Measurements from ENCODE around the gene BACH1. TPM values are rescaled to one million over a fixed set of nuclear protein-coding genes. Genes with fewer than 3 reads are reported as not detected.

The BACH1 gene
- total and polyA plus RNA-seq, 2 of the 8 experiments (the other 6 are each of a cell fraction or from before 2014, with no cell fraction given), result 6.9 to 50.7 TPM

GRCh38 chr21:29271927-29272333 lies 26.8 kb upstream of the BACH1 start (continued):
- no peak for TF ChIP-seq CHD7 (IDR thresholded peaks at IDR 0.05; ENCODE audit: insufficient replicate concordance, low read length)
- TF ChIP-seq EP300 (IDR thresholded peaks at IDR 0.05; ENCODE audit: borderline replicate concordance in 1 of 2, low read depth in 2 of 2, low read length in 2 of 2), result no peak
- TF ChIP-seq SIX5 (IDR thresholded peaks at IDR 0.05; ENCODE audit: low read depth, low read length), result no peak

Measured in H1 (cell line).